GM19467 (cell line): ENCODE results near the gene TMED8.
"Not testable (repeated sequence)": the region's sequence is repeated elsewhere in the genome, so short reads cannot be mapped to it uniquely, and the experiment has no call there.

ENCODE experiments used
- ATAC-seq: cut with Tn5 transposase; IDR thresholded peaks from one replicate; pipeline ENCODE4 v1.9.1; 2021; ENCODE audit warnings: mild to moderate bottlenecking, moderate library complexity; ENCODE audit not compliant: unreplicated experiment

The TMED8 gene

GRCh38 chr14:77323571-77323970 lies 53.3 kb downstream of the TMED8 start:
- ATAC-seq, result no peak

GRCh38 chr14:77322951-77323350 lies 53.9 kb downstream of the TMED8 start:
- no peak for ATAC-seq

- ATAC-seq, result no peak
Observed at GRCh38 chr14:77322250-77322902, 54.5 kb downstream of the TMED8 start.

- ATAC-seq, result peak; percentile 62
Observed at GRCh38 chr14:77320238-77320935, 56.5 kb downstream of the TMED8 start, which contains the start of gene POMT2. Gene POMT2 (minus strand): TSS chr14:77320883. CDS start chr14:77320681, 202 bp downstream.

- no peak for ATAC-seq
Observed at GRCh38 chr14:77319422-77319821, 57.5 kb downstream of the TMED8 start.

- not testable (repeated sequence) for ATAC-seq
Observed at GRCh38 chr14:77318756-77319155, 58.1 kb downstream of the TMED8 start.

GRCh38 chr14:77318006-77318553 lies 58.8 kb downstream of the TMED8 start:
- no peak for ATAC-seq

GRCh38 chr14:77316872-77317301 lies 60.0 kb downstream of the TMED8 start:
- ATAC-seq, result no peak

- ATAC-seq, result no peak
Observed at GRCh38 chr14:77316195-77316505, 60.7 kb downstream of the TMED8 start.

GRCh38 chr14:77314539-77315457 lies 62.1 kb downstream of the TMED8 start:
- ATAC-seq, result no peak

- ATAC-seq, result no peak
Observed at GRCh38 chr14:77314043-77314442, 62.9 kb downstream of the TMED8 start.

- ATAC-seq, result no peak
Observed at GRCh38 chr14:77313371-77313770, 63.5 kb downstream of the TMED8 start.

GRCh38 chr14:77311217-77311616 lies 65.7 kb downstream of the TMED8 start:
- no peak for ATAC-seq

- ATAC-seq, result no peak
Observed at GRCh38 chr14:77310026-77310425, 66.9 kb downstream of the TMED8 start.

GRCh38 chr14:77309131-77309530 lies 67.8 kb downstream of the TMED8 start:
- ATAC-seq, result no peak

GRCh38 chr14:77306851-77307496 lies 69.9 kb downstream of the TMED8 start:
- ATAC-seq, result no peak

GRCh38 chr14:77306416-77306815 lies 70.5 kb downstream of the TMED8 start:
- no peak for ATAC-seq

GRCh38 chr14:77305696-77306095 lies 71.2 kb downstream of the TMED8 start:
- ATAC-seq, result no peak

- no peak for ATAC-seq
Observed at GRCh38 chr14:77303417-77304156, 73.3 kb downstream of the TMED8 start.

- ATAC-seq, result no peak
Observed at GRCh38 chr14:77302926-77303325, 74.0 kb downstream of the TMED8 start.
